Esophagus muscularis mucosa (tissue), 3 donors: ENCODE data around the gene MLKL.

ENCODE experiments used
- POLR2A ChIP-seq: fragments of 450-650 bp; IDR thresholded peaks from one replicate; pipeline ENCODE4 v1.6.1; 2017; ENCODE audit warnings: antibody characterized with exemption, moderate library complexity, mild to moderate bottlenecking, low read depth
- TF ChIP-seq, protein P1 (sequence below), 3 experiments: fragments of 200-600 bp in 2 of 3; fragments of 450-650 bp in 1 of 3; sonication (generic) in 2 of 3; IDR thresholded peaks; one replicate each; pipeline ENCODE4 v1.5.1; 2017 to 2019; ENCODE audit warnings: antibody characterized with exemption in 3 of 3, mild to moderate bottlenecking in 2 of 3, moderate library complexity in 1 of 3

- TF ChIP-seq, protein P1, sequence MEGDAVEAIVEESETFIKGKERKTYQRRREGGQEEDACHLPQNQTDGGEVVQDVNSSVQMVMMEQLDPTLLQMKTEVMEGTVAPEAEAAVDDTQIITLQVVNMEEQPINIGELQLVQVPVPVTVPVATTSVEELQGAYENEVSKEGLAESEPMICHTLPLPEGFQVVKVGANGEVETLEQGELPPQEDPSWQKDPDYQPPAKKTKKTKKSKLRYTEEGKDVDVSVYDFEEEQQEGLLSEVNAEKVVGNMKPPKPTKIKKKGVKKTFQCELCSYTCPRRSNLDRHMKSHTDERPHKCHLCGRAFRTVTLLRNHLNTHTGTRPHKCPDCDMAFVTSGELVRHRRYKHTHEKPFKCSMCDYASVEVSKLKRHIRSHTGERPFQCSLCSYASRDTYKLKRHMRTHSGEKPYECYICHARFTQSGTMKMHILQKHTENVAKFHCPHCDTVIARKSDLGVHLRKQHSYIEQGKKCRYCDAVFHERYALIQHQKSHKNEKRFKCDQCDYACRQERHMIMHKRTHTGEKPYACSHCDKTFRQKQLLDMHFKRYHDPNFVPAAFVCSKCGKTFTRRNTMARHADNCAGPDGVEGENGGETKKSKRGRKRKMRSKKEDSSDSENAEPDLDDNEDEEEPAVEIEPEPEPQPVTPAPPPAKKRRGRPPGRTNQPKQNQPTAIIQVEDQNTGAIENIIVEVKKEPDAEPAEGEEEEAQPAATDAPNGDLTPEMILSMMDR (IDR thresholded peaks at IDR 0.05), result no peak
- no peak for TF ChIP-seq POLR2A
Observed at GRCh38 chr16:74735162-74735452, 34.4 kb upstream of the MLKL start.
